RPMI7951 (cell line): ENCODE results near the gene RNF126. TPM values are rescaled to one million over a fixed set of nuclear protein-coding genes. Genes with fewer than 3 reads are reported as not detected.
A peak's percentile ranks its signal among the peaks of the same experiment; 100 is the strongest.
"Not testable (repeated sequence)": the region's sequence is repeated elsewhere in the genome, so short reads cannot be mapped to it uniquely, and the experiment has no call there.

Experiments used
- DNase-seq: peaks from one replicate; pipeline ENCODE4 v3.0.0-alpha.2; 2012; ENCODE audit warnings: low read depth
- total RNA-seq: library from RNA; depleted of rRNA; stranded (reverse); fragments of >200 nt; shearing (Covaris generic); gene quantifications from 2 replicates; pipeline ENCODE4 v1.2.3, GENCODE V29; 2014

Gene RNF126
- total RNA-seq, 1 experiment from 2014 or later, result 29.3 TPM

- no peak for DNase-seq
Observed at GRCh38 chr19:629961-630714, 32.9 kb downstream of the RNF126 start.

- not testable (repeated sequence) for DNase-seq
Observed at GRCh38 chr19:629515-629914, 33.5 kb downstream of the RNF126 start.

- DNase-seq, result no peak
Observed at GRCh38 chr19:628168-628567, 34.8 kb downstream of the RNF126 start.

GRCh38 chr19:626566-626965 is 36.4 kb downstream of the RNF126 start:
- not testable (repeated sequence) for DNase-seq

GRCh38 chr19:625257-625656 is 37.8 kb downstream of the RNF126 start:
- DNase-seq, result no peak

- DNase-seq, result no peak
Observed at GRCh38 chr19:624433-625109, 38.4 kb downstream of the RNF126 start.

GRCh38 chr19:623974-624373 is 39.0 kb downstream of the RNF126 start:
- peak; percentile 94 for DNase-seq

GRCh38 chr19:623175-623916 is 39.7 kb downstream of the RNF126 start:
- DNase-seq, result no peak

- DNase-seq, result no peak
Observed at GRCh38 chr19:622666-623065, 40.3 kb downstream of the RNF126 start.

- no peak for DNase-seq
Observed at GRCh38 chr19:621819-622218, 41.2 kb downstream of the RNF126 start.

- not testable (repeated sequence) for DNase-seq
Observed at GRCh38 chr19:621191-621590, 41.8 kb downstream of the RNF126 start.

GRCh38 chr19:620166-620862 is 42.7 kb downstream of the RNF126 start:
- DNase-seq, result no peak

GRCh38 chr19:619286-620002 is 43.6 kb downstream of the RNF126 start:
- no peak for DNase-seq

GRCh38 chr19:618674-619285 is 44.2 kb downstream of the RNF126 start:
- no peak for DNase-seq

- DNase-seq, result no peak
Observed at GRCh38 chr19:618247-618619, 44.8 kb downstream of the RNF126 start.

GRCh38 chr19:617551-618246 is 45.3 kb downstream of the RNF126 start:
- DNase-seq, result no peak

- no peak for DNase-seq
Observed at GRCh38 chr19:616747-617526, 46.1 kb downstream of the RNF126 start.

GRCh38 chr19:616062-616700 is 46.8 kb downstream of the RNF126 start:
- DNase-seq, result no peak

GRCh38 chr19:615619-616018 is 47.4 kb downstream of the RNF126 start:
- no peak for DNase-seq
